Gastroesophageal sphincter (tissue), 4 donors: ENCODE data around the gene FUT8. TPM values are rescaled to one million over a fixed set of nuclear protein-coding genes. Genes with fewer than 3 reads are reported as not detected.

Experiments
- ATAC-seq: fragments of 150-250 bp; one replicate; pipeline ENCODE4 v1.9.1; 2016; ENCODE audit warnings: mild to moderate bottlenecking, moderate library complexity
- H3K27ac ChIP-seq, 4 donors: fragments of 200-600 bp; sonication (generic) in 3 of 4; 1 replicate in 3 of 4; 2 replicates in 1 of 4; pipeline ENCODE4 v1.5.1; 2016 to 2019
- H3K27me3 ChIP-seq: fragments of 200-600 bp; sonication (generic); one replicate; pipeline ENCODE4 v1.5.1; 2019
- H3K36me3 ChIP-seq, 2 donors: fragments of 200-600 bp; sonication (generic); one replicate each; pipeline ENCODE4 v1.5.1; 2019; ENCODE audit warnings: control low read depth in 1 of 2
- H3K4me1 ChIP-seq, 3 donors: fragments of 200-600 bp; sonication (generic); 1 replicate in 2 of 3; 2 replicates in 1 of 3; pipeline ENCODE4 v1.5.1; 2016 to 2019; ENCODE audit warnings: control low read depth in 2 of 3
- H3K4me3 ChIP-seq, 2 donors: fragments of 200-600 bp; sonication (generic); one replicate each; pipeline ENCODE4 v1.5.1; 2019; ENCODE audit warnings: mild to moderate bottlenecking in 1 of 2, moderate library complexity in 1 of 2
- H3K9me3 ChIP-seq, 3 donors: fragments of 200-600 bp; sonication (generic); one replicate each; pipeline ENCODE4 v1.5.1; 2017 to 2019; ENCODE audit warnings: control low read depth in 2 of 3
- CTCF ChIP-seq, 4 experiments: fragments of 200-600 bp in 2 of 4; fragments of 450-650 bp in 2 of 4; sonication (generic) in 1 of 4; IDR thresholded peaks; one replicate each; pipeline ENCODE4 v1.5.1; 2017 to 2019; ENCODE audit warnings: antibody characterized with exemption in 4 of 4, mild to moderate bottlenecking in 2 of 4, moderate library complexity in 2 of 4
- EP300 ChIP-seq: sonication (generic); formaldehyde crosslinking; IDR thresholded peaks from one replicate; pipeline ENCODE4 v1.6.1; 2017; ENCODE audit warnings: antibody characterized with exemption, mild to moderate bottlenecking
- POLR2A ChIP-seq, 2 donors: fragments of 450-650 bp; IDR thresholded peaks; one replicate each; pipeline ENCODE4 v1.6.1; 2017; ENCODE audit warnings: antibody characterized with exemption in 2 of 2, mild to moderate bottlenecking in 2 of 2, moderate library complexity in 1 of 2
- POLR2AphosphoS5 ChIP-seq: sonication (generic); formaldehyde crosslinking; IDR thresholded peaks from one replicate; pipeline ENCODE4 v1.6.1; 2017; ENCODE audit warnings: antibody characterized with exemption
- WGBS, 2 donors: methylation state at CpG; one replicate each; pipeline ENCODE4 v1.1.5; 2018; ENCODE audit warnings: low coverage in 1 of 2; 5-methylcytosine and 5-hydroxymethylcytosine counted together
- total RNA-seq, 4 donors: library from RNA; depleted of rRNA; stranded (reverse); fragments of >200 nt; gene quantifications; one replicate each; pipeline ENCODE4 v1.1.0, GENCODE V29; 2016

The FUT8 gene
- total RNA-seq, 4 donors from 2014 or later: 16.9 to 35.2 (median 30.8) TPM

GRCh38 chr14:65745396-65746190, 333.1 kb downstream of the FUT8 start:
- no peak for ATAC-seq
- no peak for TF ChIP-seq CTCF (IDR thresholded peaks at IDR 0.05)
- no peak for TF ChIP-seq POLR2AphosphoS5
- no peak for TF ChIP-seq POLR2A (IDR thresholded peaks at IDR 0.05)
- no peak for TF ChIP-seq EP300
- 92 to 97% methylated on average over 8 of the region's 8 CpGs for WGBS, 2 donors
- no peak overlapping the region for H3K4me3 ChIP-seq
- no peak overlapping the region for H3K27ac ChIP-seq
- peaks cover 0 to 11% of the 10 kb centered on the region in 2 donors for H3K36me3 ChIP-seq
- H3K9me3 ChIP-seq: no peaks in the 10 kb centered on the region
- H3K27me3 ChIP-seq: no peaks in the 10 kb centered on the region
- no peaks in the 10 kb centered on the region for H3K4me1 ChIP-seq

DNA sequence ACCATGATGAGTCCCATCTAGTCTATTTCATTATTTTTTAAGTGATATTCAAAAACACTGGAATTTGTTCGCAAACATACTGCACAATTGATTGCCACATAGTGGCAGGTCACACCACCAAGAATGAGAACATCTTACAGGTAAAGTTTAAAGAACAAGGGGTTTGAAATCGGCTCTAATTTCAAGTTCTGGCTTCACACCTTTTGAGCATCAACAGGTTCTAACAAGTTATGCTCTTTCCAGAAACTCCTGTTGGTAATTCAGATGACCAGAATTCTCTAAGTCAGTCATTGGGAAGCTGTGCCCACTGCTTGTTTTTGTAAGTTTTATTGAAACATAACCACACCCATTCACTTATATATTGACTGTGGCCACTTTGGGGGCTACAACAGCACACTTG, 336.3 kb downstream of the FUT8 start:
- H3K36me3 ChIP-seq: no peaks in the 10 kb centered on the region
- H3K4me3 ChIP-seq: no peak overlapping the region
- 100% methylated on average over 2 of the region's 2 CpGs for WGBS, 2 donors
- H3K27me3 ChIP-seq: no peaks in the 10 kb centered on the region
- ATAC-seq: no peak
- no peaks in the 10 kb centered on the region for H3K9me3 ChIP-seq
- TF ChIP-seq CTCF (IDR thresholded peaks at IDR 0.05) (no peak), POLR2A (IDR thresholded peaks at IDR 0.05) (no peak), POLR2AphosphoS5 (no peak), EP300 (no peak)
- H3K4me1 ChIP-seq: no peaks in the 10 kb centered on the region
- H3K27ac ChIP-seq: no peak overlapping the region

GRCh38 chr14:65749287-65749686, 336.8 kb downstream of the FUT8 start:
- TF ChIP-seq POLR2AphosphoS5: no peak
- H3K27me3 ChIP-seq: no peaks in the 10 kb centered on the region
- no peak overlapping the region for H3K4me3 ChIP-seq
- H3K4me1 ChIP-seq: no peaks in the 10 kb centered on the region
- ATAC-seq: no peak
- no peaks in the 10 kb centered on the region for H3K9me3 ChIP-seq
- WGBS, 2 donors: 77 to 89% methylated on average over 3 of the region's 3 CpGs
- no peak overlapping the region for H3K27ac ChIP-seq
- H3K36me3 ChIP-seq: no peaks in the 10 kb centered on the region

DNA sequence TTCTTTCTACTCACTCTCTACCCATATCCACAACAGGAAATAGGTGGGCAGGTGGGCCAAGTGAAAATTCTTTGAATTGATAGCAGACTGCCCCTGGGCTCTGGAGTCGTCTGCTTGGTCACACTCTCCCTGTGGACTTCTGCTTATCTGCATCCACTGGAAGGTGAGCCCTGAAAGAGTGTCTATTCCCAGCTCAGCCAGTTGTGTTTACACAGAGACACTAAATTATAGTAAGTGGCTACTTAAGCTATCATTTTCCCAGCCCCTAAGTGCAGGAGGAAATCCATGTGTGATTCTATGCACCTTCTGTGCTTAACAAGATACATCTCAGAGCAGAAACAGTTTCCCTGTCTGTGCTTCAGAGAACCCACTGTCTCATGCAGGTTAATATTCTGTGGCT, 338.4 kb downstream of the FUT8 start:
- H3K27ac ChIP-seq: no peak overlapping the region
- H3K36me3 ChIP-seq: no peaks in the 10 kb centered on the region
- no peak for ATAC-seq
- H3K27me3 ChIP-seq: peaks cover 3% of the 10 kb centered on the region
- no peak overlapping the region for H3K4me3 ChIP-seq
- no peaks in the 10 kb centered on the region for H3K4me1 ChIP-seq
- 17 to 57% methylated on average over 1 of the region's 1 CpG for WGBS, 2 donors
- no peaks in the 10 kb centered on the region for H3K9me3 ChIP-seq
- TF ChIP-seq EP300 (no peak), CTCF (IDR thresholded peaks at IDR 0.05) (no peak), POLR2AphosphoS5 (no peak), POLR2A (IDR thresholded peaks at IDR 0.05) (no peak)

- Histone ChIP-seq H3K4me3 (no peak overlapping the region), H3K27ac (no peak overlapping the region), H3K4me1 (no peaks in the 10 kb centered on the region), H3K36me3 (no peaks in the 10 kb centered on the region), H3K27me3 (peaks cover 6% of the 10 kb centered on the region), H3K9me3 (no peaks in the 10 kb centered on the region)
- TF ChIP-seq POLR2A (IDR thresholded peaks at IDR 0.05) (no peak), CTCF (IDR thresholded peaks at IDR 0.05) (no peak), POLR2AphosphoS5 (no peak), EP300 (no peak)
- 33 to 69% methylated on average over 2 to 3 of the region's 3 CpGs for WGBS, 2 donors
- no peak for ATAC-seq
These were observed 339.0 kb downstream of the FUT8 start for GRCh38 chr14:65751510-65751909.
